Right lobe of liver (tissue), 4 donors: ENCODE results near the gene USE1.

Experiments
- CTCF ChIP-seq, 4 donors: fragments of 200-600 bp in 3 of 4; fragments of 450-650 bp in 1 of 4; IDR thresholded peaks; one replicate each; pipeline versions ENCODE4 v1.5.1 to v1.8.0; 2016 to 2022; ENCODE audit warnings: antibody characterized with exemption in 4 of 4, mild to moderate bottlenecking in 2 of 4
- POLR2A ChIP-seq: fragments of 450-650 bp; IDR thresholded peaks from one replicate; pipeline ENCODE4 v1.6.1; 2017; ENCODE audit warnings: antibody characterized with exemption, mild to moderate bottlenecking
- donor health status: DM: no; HTN: no; CAD: no.
- donor health status: DM: no; HTN: no; CAD: no.
- donor health status: DM: no; HTN: yes; CAD: no.

- TF ChIP-seq CTCF (IDR thresholded peaks at IDR 0.05), result no peak
- no peak for TF ChIP-seq POLR2A
These were observed 34.0 kb upstream of the USE1 start for GRCh38 chr19:17180997-17181702.
